IPS-20b (cell line): ENCODE measurements around the gene TMEM163.
"Not testable (repeated sequence)": the region's sequence is repeated elsewhere in the genome, so short reads cannot be mapped to it uniquely, and the experiment has no call there.

Source experiments
- H3K27ac ChIP-seq: one replicate; pipeline ENCODE4 v1.5.1; 2013; ENCODE audit warnings: low read length
- H3K27me3 ChIP-seq: 2 replicates; pipeline ENCODE4 v1.6.1; 2013; ENCODE audit warnings: mild to moderate bottlenecking, low read length, inconsistent platforms; ENCODE audit not compliant: insufficient read depth
- H3K36me3 ChIP-seq: 2 replicates; pipeline ENCODE4 v1.6.1; 2013; ENCODE audit warnings: low read depth, mild to moderate bottlenecking, inconsistent platforms, low read length, moderate library complexity; ENCODE audit not compliant: insufficient read depth
- H3K4me1 ChIP-seq: 2 replicates; pipeline ENCODE4 v1.6.1; 2013; ENCODE audit warnings: mild to moderate bottlenecking, control low read depth, inconsistent platforms, low read length, moderate library complexity; ENCODE audit not compliant: insufficient read depth
- H3K4me3 ChIP-seq: 2 replicates; pipeline ENCODE4 v1.5.1; 2013; ENCODE audit warnings: mild to moderate bottlenecking, low read length, inconsistent platforms
- H3K9ac ChIP-seq: 2 replicates; pipeline ENCODE4 v1.6.1; 2013; ENCODE audit warnings: low read depth, mild to moderate bottlenecking, inconsistent platforms, low read length, moderate library complexity
- H3K9me3 ChIP-seq: 2 replicates; pipeline ENCODE4 v1.6.1; 2013; ENCODE audit warnings: mild to moderate bottlenecking, low read depth, low read length, inconsistent platforms; ENCODE audit not compliant: insufficient read depth

TMEM163 gene

GRCh38 chr2:134718817-134719814 is at the start of gene TMEM163:
TMEM163 (minus strand) TSS chr2:134719000.
- Histone ChIP-seq H3K4me1 (no peaks in the 10 kb centered on the region; the same call in 1 of the 2 replicates), H3K27ac (no peak within 1 kb of the TSS), H3K27me3 (peaks cover 80% of the 10 kb centered on the region), H3K4me3 (peak within 1 kb of the TSS; percentile 84), H3K9ac (peak within 1 kb of the TSS; percentile 52; the same call in 1 of the 2 replicates), H3K36me3 (no peaks in the 10 kb centered on the region), H3K9me3 (no peaks in the 10 kb centered on the region)

- Histone ChIP-seq H3K4me1 (peaks cover 8% of the 10 kb centered on the region), H3K9ac (no peak overlapping the region), H3K27ac (no peak overlapping the region), H3K27me3 (no peaks in the 10 kb centered on the region), H3K4me3 (no peak overlapping the region), H3K36me3 (no peaks in the 10 kb centered on the region), H3K9me3 (no peaks in the 10 kb centered on the region)
These were observed 47.8 kb upstream of the TMEM163 start for GRCh38 chr2:134766583-134766982.

- Histone ChIP-seq H3K4me3 (no peak overlapping the region), H3K27me3 (no peaks in the 10 kb centered on the region), H3K9ac (no peak overlapping the region), H3K9me3 (no peaks in the 10 kb centered on the region), H3K4me1 (peaks cover 2% of the 10 kb centered on the region; the same call in 1 of the 2 replicates), H3K36me3 (no peaks in the 10 kb centered on the region), H3K27ac (no peak overlapping the region)
These were observed 47.2 kb upstream of the TMEM163 start for GRCh38 chr2:134765987-134766386.

- no peaks in the 10 kb centered on the region for H3K9me3 ChIP-seq
- no peaks in the 10 kb centered on the region for H3K4me1 ChIP-seq
- H3K4me3 ChIP-seq = no peak overlapping the region
- no peak overlapping the region for H3K9ac ChIP-seq
- H3K36me3 ChIP-seq = no peaks in the 10 kb centered on the region
- H3K27ac ChIP-seq = no peak overlapping the region
- H3K27me3 ChIP-seq = no peaks in the 10 kb centered on the region
These were observed 45.4 kb upstream of the TMEM163 start for GRCh38 chr2:134764164-134764563.

GRCh38 chr2:134763164-134763710 is 44.4 kb upstream of the TMEM163 start:
- no peaks in the 10 kb centered on the region for H3K27me3 ChIP-seq
- H3K36me3 ChIP-seq = no peaks in the 10 kb centered on the region
- no peaks in the 10 kb centered on the region for H3K9me3 ChIP-seq
- no peaks in the 10 kb centered on the region for H3K4me1 ChIP-seq
- no peak overlapping the region for H3K27ac ChIP-seq
- no peak overlapping the region for H3K4me3 ChIP-seq
- H3K9ac ChIP-seq = no peak overlapping the region

GRCh38 chr2:134762508-134762907 is 43.7 kb upstream of the TMEM163 start:
- Histone ChIP-seq H3K9me3 (no peaks in the 10 kb centered on the region), H3K27me3 (no peaks in the 10 kb centered on the region), H3K4me1 (no peaks in the 10 kb centered on the region), H3K27ac (no peak overlapping the region), H3K4me3 (no peak overlapping the region), H3K9ac (no peak overlapping the region), H3K36me3 (no peaks in the 10 kb centered on the region)

- Histone ChIP-seq H3K27me3 (no peaks in the 10 kb centered on the region), H3K4me1 (no peaks in the 10 kb centered on the region), H3K36me3 (no peaks in the 10 kb centered on the region), H3K27ac (no peak overlapping the region), H3K9ac (no peak overlapping the region), H3K9me3 (no peaks in the 10 kb centered on the region), H3K4me3 (no peak overlapping the region)
These were observed 41.6 kb upstream of the TMEM163 start for GRCh38 chr2:134760385-134760784.

- Histone ChIP-seq H3K27ac (no peak overlapping the region), H3K9ac (no peak overlapping the region)
These were observed 39.8 kb upstream of the TMEM163 start for GRCh38 chr2:134758633-134759032.

GRCh38 chr2:134751981-134752380 is 33.2 kb upstream of the TMEM163 start:
- H3K4me1 ChIP-seq, H3K27ac ChIP-seq, H3K9me3 ChIP-seq, H3K4me3 ChIP-seq, H3K27me3 ChIP-seq, H3K9ac ChIP-seq, H3K36me3 ChIP-seq: not testable (repeated sequence)

More at GRCh38 chr2:134758633-134759032, 39.8 kb upstream of the TMEM163 start:
- no peaks in the 10 kb centered on the region for H3K27me3 ChIP-seq
- no peaks in the 10 kb centered on the region for H3K9me3 ChIP-seq
- H3K4me3 ChIP-seq = no peak overlapping the region
- no peaks in the 10 kb centered on the region for H3K36me3 ChIP-seq
- no peaks in the 10 kb centered on the region for H3K4me1 ChIP-seq

GRCh38 chr2:134745546-134745945 is 26.7 kb upstream of the TMEM163 start:
- Histone ChIP-seq H3K36me3 (no peaks in the 10 kb centered on the region), H3K9me3 (no peaks in the 10 kb centered on the region), H3K9ac (no peak overlapping the region), H3K27me3 (no peaks in the 10 kb centered on the region), H3K27ac (no peak overlapping the region), H3K4me1 (no peaks in the 10 kb centered on the region), H3K4me3 (no peak overlapping the region)

GRCh38 chr2:134745023-134745422 is 26.2 kb upstream of the TMEM163 start:
- Histone ChIP-seq H3K4me1 (no peaks in the 10 kb centered on the region), H3K36me3 (no peaks in the 10 kb centered on the region), H3K27ac (no peak overlapping the region), H3K9me3 (no peaks in the 10 kb centered on the region), H3K9ac (no peak overlapping the region), H3K27me3 (no peaks in the 10 kb centered on the region), H3K4me3 (no peak overlapping the region)

GRCh38 chr2:134739879-134740301 is 21.1 kb upstream of the TMEM163 start:
- Histone ChIP-seq H3K4me3 (no peak overlapping the region), H3K27ac (no peak overlapping the region), H3K9me3 (no peaks in the 10 kb centered on the region), H3K27me3 (no peaks in the 10 kb centered on the region), H3K9ac (no peak overlapping the region), H3K36me3 (no peaks in the 10 kb centered on the region), H3K4me1 (no peaks in the 10 kb centered on the region)
